Liver (tissue), 9 donors: Measurements from ENCODE around the gene SLC25A1. TPM values are rescaled to one million over a fixed set of nuclear protein-coding genes. Genes with fewer than 3 reads are reported as not detected.

Source experiments
- DNase-seq: peaks from one replicate; pipeline ENCODE4 v3.0.0-alpha.2; 2017; ENCODE audit warnings: low spot score
- H3K27ac ChIP-seq, 2 donors: one replicate each; pipeline ENCODE4 v1.7.0; 2013; ENCODE audit warnings: inconsistent platforms in 2 of 2, low read length in 2 of 2, control low read depth in 1 of 2, low read depth in 1 of 2, mild to moderate bottlenecking in 1 of 2
- H3K27me3 ChIP-seq, 4 donors: one replicate each; pipeline versions ENCODE4 v1.6.1 to v1.7.0; 2013; ENCODE audit warnings: low read length in 3 of 4, inconsistent platforms in 1 of 4, mild to moderate bottlenecking in 1 of 4, moderate library complexity in 1 of 4; ENCODE audit not compliant: control insufficient read depth in 4 of 4, insufficient read depth in 4 of 4
- H3K36me3 ChIP-seq, 4 donors: one replicate each; pipeline versions ENCODE4 v1.6.1 to v1.7.0; 2013; ENCODE audit warnings: low read length in 3 of 4, mild to moderate bottlenecking in 3 of 4, low read depth in 1 of 4, moderate library complexity in 1 of 4; ENCODE audit not compliant: control insufficient read depth in 4 of 4, insufficient read depth in 3 of 4
- H3K4me1 ChIP-seq, 4 donors: one replicate each; pipeline versions ENCODE4 v1.6.1 to v1.7.0; 2013; ENCODE audit warnings: low read length in 3 of 4, mild to moderate bottlenecking in 3 of 4, moderate library complexity in 1 of 4; ENCODE audit not compliant: control insufficient read depth in 4 of 4, insufficient read depth in 4 of 4
- H3K4me3 ChIP-seq, 3 donors: one replicate each; pipeline versions ENCODE4 v1.6.1 to v1.7.0; 2013; ENCODE audit warnings: low read length in 3 of 3, control low read depth in 1 of 3, low read depth in 1 of 3, mild to moderate bottlenecking in 1 of 3
- H3K9ac ChIP-seq, 2 donors: one replicate each; pipeline ENCODE4 v1.7.0; 2013; ENCODE audit warnings: low read length in 2 of 2, mild to moderate bottlenecking in 2 of 2, moderate library complexity in 2 of 2, control low read depth in 1 of 2, low read depth in 1 of 2
- H3K9me3 ChIP-seq, 4 donors: one replicate each; pipeline versions ENCODE4 v1.6.1 to v1.7.0; 2013; ENCODE audit warnings: low read length in 3 of 4; ENCODE audit not compliant: control insufficient read depth in 4 of 4
- EGR1 ChIP-seq, 2 donors: IDR thresholded peaks; 2 replicates each; pipeline ENCODE4 v1.6.1; 2016 to 2018; ENCODE audit warnings: antibody characterized with exemption in 2 of 2, low read depth in 2 of 2
- FOXA1 ChIP-seq: IDR thresholded peaks from 2 replicates; pipeline ENCODE4 v1.6.1; 2016; ENCODE audit warnings: antibody characterized with exemption
- FOXA2 ChIP-seq: IDR thresholded peaks from 2 replicates; pipeline ENCODE4 v1.6.1; 2016; ENCODE audit warnings: antibody characterized with exemption
- GABPA ChIP-seq, 2 donors: IDR thresholded peaks in 1 of 2; conservative IDR thresholded peaks in 1 of 2; 2 replicates each; pipeline ENCODE4 v1.6.1; 2016; ENCODE audit warnings: antibody characterized with exemption in 2 of 2, mild to moderate bottlenecking in 1 of 2, moderate library complexity in 1 of 2
- HNF4A ChIP-seq, 2 donors: conservative IDR thresholded peaks; 2 replicates each; pipeline ENCODE4 v1.6.1; 2016; ENCODE audit warnings: antibody characterized with exemption in 2 of 2, mild to moderate bottlenecking in 2 of 2
- HNF4G ChIP-seq: IDR thresholded peaks from 2 replicates; pipeline ENCODE4 v1.6.1; 2016; ENCODE audit warnings: antibody characterized with exemption
- JUND ChIP-seq, 2 donors: IDR thresholded peaks; 2 replicates each; pipeline ENCODE4 v1.6.1; 2016; ENCODE audit warnings: antibody characterized with exemption in 2 of 2
- NR2F2 ChIP-seq: IDR thresholded peaks from 2 replicates; pipeline ENCODE4 v1.6.1; 2016; ENCODE audit warnings: antibody characterized with exemption
- RAD21 ChIP-seq, 2 donors: IDR thresholded peaks; 2 replicates each; pipeline ENCODE4 v1.6.1; 2016; ENCODE audit warnings: antibody characterized with exemption in 2 of 2, mild to moderate bottlenecking in 2 of 2
- REST ChIP-seq: IDR thresholded peaks from 2 replicates; pipeline ENCODE4 v1.6.1; 2016; ENCODE audit warnings: antibody characterized with exemption, mild to moderate bottlenecking
- RXRA ChIP-seq, 2 donors: IDR thresholded peaks; 2 replicates each; pipeline ENCODE4 v1.6.1; 2017 to 2018; ENCODE audit warnings: antibody characterized with exemption in 2 of 2, mild to moderate bottlenecking in 1 of 2
- SP1 ChIP-seq: IDR thresholded peaks from 2 replicates; pipeline ENCODE4 v1.6.1; 2018; ENCODE audit warnings: antibody characterized with exemption, mild to moderate bottlenecking
- TAF1 ChIP-seq: conservative IDR thresholded peaks from 2 replicates; pipeline ENCODE4 v1.6.1; 2016; ENCODE audit warnings: antibody characterized with exemption, mild to moderate bottlenecking
- YY1 ChIP-seq: IDR thresholded peaks from 2 replicates; pipeline ENCODE4 v1.6.1; 2016; ENCODE audit warnings: antibody characterized with exemption, mild to moderate bottlenecking
- ZBTB33 ChIP-seq: IDR thresholded peaks from 2 replicates; pipeline ENCODE4 v1.6.1; 2016; ENCODE audit warnings: antibody characterized with exemption
- WGBS: extraction: QIAGEN DNeasy Blood & Tissue Kit; methylation state at CpG from one replicate; pipeline ENCODE4 v1.1.7; 2013; 5-methylcytosine and 5-hydroxymethylcytosine counted together
- polyA plus RNA-seq, 2 donors: library from polyadenylated mRNA; stranded (reverse) in 1 of 2; unstranded in 1 of 2; fragments of 200-250 nt in 1 of 2; fragments of >200 nt in 1 of 2; fragmentation: Nextera tagmentation in 1 of 2; extraction: Ambion mirVana in 1 of 2; gene quantifications; one replicate each; pipeline versions ENCODE4 v1.2.1 to v1.2.3, GENCODE V29; 2013 to 2015
- total RNA-seq, 2 donors: library from RNA; depleted of rRNA; stranded (reverse); fragments of >200 nt; gene quantifications; one replicate each; pipeline ENCODE4 v1.2.3, GENCODE V29; 2014
- TF ChIP-seq, protein P1 (sequence below): IDR thresholded peaks from 2 replicates; pipeline ENCODE4 v1.6.1; 2016; ENCODE audit warnings: antibody characterized with exemption
- TF ChIP-seq, protein P2 (sequence below): IDR thresholded peaks from 2 replicates; pipeline ENCODE4 v1.6.1; 2016; ENCODE audit warnings: antibody characterized with exemption
- donor health status: healthy.
- donor health status: healthy.
- donor health status: healthy.
- donor health status: healthy.
- donor health status: healthy.

The SLC25A1 gene
- total and polyA plus RNA-seq, 4 donors = 59.5 to 78.3 (median 73.9) TPM

DNA sequence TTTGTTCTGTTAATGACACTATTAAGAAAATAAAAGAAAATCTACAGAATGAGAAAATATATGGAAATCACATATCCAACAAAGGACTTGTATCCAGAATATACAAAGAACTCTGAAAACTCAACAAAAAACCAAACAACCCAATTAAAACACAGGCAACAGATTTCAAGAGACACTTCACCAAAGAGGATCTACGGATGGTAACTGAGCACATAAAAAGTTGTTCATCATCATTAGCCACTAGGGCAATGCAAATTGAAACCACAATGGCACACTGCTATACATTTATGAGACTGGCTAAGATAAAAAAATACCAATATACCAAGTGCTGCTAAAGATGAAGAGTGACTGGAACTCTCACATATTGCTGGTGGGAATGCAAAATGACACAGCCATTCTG is 34.5 kb upstream of the SLC25A1 start:
- Histone ChIP-seq H3K9me3 (no peaks in the 10 kb centered on the region), H3K4me1 (peaks cover 2 to 14% (median 11%) of the 10 kb centered on the region in 4 donors), H3K9ac (no peak overlapping the region), H3K27me3 (no peaks in the 10 kb centered on the region), H3K36me3 (peaks cover 0 to 12% (median 4%) of the 10 kb centered on the region in 4 donors), H3K4me3 (no peak overlapping the region), H3K27ac (no peak overlapping the region)
- DNase-seq = no peak
- WGBS = 93% methylated on average over 1 of the region's 1 CpG
- TF ChIP-seq EGR1 (IDR thresholded peaks at IDR 0.05; ENCODE audit: low read depth in 2 of 2) (no peak), HNF4G (no peak), JUND (IDR thresholded peaks at IDR 0.05) (no peak), NR2F2 (no peak), YY1 (no peak), FOXA1 (no peak), RXRA (IDR thresholded peaks at IDR 0.05) (no peak), REST (no peak), TAF1 (no peak)
- TF ChIP-seq, protein P1, sequence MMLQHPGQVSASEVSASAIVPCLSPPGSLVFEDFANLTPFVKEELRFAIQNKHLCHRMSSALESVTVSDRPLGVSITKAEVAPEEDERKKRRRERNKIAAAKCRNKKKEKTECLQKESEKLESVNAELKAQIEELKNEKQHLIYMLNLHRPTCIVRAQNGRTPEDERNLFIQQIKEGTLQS = no peak

DNA sequence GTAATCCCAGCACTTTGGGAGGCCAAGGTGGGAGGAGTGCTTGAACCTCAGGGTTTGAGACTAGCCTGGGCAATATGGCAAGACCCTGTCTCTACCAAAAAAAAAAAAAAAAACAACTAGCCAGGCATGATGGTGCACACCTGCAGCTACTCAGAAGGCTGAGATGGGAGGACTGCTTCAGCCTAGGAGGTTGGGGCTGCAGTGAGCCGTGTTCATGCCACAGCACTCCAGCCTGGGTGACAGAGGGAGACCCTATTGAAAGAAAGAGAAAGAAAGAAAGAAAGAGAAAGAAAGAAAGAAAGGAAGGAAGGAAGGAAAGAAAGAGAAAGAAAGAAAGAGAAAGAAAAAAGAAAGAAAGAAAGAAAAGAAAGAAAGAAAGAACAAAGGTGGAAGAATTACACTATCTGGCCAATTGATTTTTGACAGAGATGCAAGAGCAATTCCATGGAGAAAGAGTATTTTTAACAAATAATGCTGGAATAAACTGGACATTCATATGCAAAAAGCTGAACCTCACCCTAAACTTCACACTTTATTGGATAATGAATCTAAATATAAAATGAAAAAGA is 33.9 kb upstream of the SLC25A1 start:
- H3K9ac ChIP-seq = no peak overlapping the region
- no peak for DNase-seq
- 98% methylated on average over 1 of the region's 1 CpG for WGBS

DNA sequence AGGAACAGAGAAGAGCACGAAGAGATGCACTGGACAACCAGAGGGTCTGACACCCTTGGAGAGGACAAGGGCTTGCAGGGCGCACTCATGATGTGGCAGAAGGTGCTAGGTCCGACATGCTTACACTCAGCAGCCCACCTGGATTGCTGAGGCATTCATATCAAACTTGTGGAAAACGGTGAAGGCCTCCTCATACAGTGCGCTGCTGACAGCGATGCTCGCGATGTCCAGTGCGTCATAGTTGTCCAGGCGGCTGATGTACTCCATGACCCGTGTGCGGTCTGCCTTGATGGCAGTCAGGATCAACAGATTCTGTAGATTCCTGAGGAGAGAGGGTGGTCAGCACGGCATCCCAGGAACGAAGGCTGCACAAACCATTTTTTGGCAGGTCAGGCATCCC is 31.7 kb upstream of the SLC25A1 start:
- Histone ChIP-seq H3K4me3 (no peak overlapping the region), H3K9me3 (no peaks in the 10 kb centered on the region), H3K4me1 (no peaks in the 10 kb centered on the region), H3K27ac (no peak overlapping the region), H3K27me3 (no peaks in the 10 kb centered on the region), H3K36me3 (peaks cover 0 to 13% (median 4%) of the 10 kb centered on the region in 4 donors), H3K9ac (no peak overlapping the region)
- DNase-seq = no peak
- WGBS = 96% methylated on average over 14 of the region's 14 CpGs
- TF ChIP-seq HNF4A (conservative IDR thresholded peaks at IDR 0.05) = no peak
- no peak for TF ChIP-seq NR2F2
- TF ChIP-seq EGR1 (IDR thresholded peaks at IDR 0.05; ENCODE audit: low read depth in 2 of 2) = no peak
- TF ChIP-seq, protein P2, sequence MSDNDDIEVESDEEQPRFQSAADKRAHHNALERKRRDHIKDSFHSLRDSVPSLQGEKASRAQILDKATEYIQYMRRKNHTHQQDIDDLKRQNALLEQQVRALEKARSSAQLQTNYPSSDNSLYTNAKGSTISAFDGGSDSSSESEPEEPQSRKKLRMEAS = no peak
- TF ChIP-seq TAF1 = no peak
- TF ChIP-seq HNF4G = no peak
- no peak for TF ChIP-seq ZBTB33
- TF ChIP-seq YY1 = no peak
- TF ChIP-seq JUND (IDR thresholded peaks at IDR 0.05) = no peak
- no peak for TF ChIP-seq FOXA1
- TF ChIP-seq FOXA2 = no peak
- TF ChIP-seq RAD21 (IDR thresholded peaks at IDR 0.05) = no peak
- TF ChIP-seq SP1 = no peak
- TF ChIP-seq GABPA (IDR thresholded peaks at IDR 0.05 in 1 of 2, conservative IDR thresholded peaks at IDR 0.05 in 1 of 2) = no peak

More for the DNA sequence above, 33.9 kb upstream of the SLC25A1 start:
- no peak overlapping the region for H3K4me3 ChIP-seq
- H3K27me3 ChIP-seq = no peaks in the 10 kb centered on the region
- H3K4me1 ChIP-seq = peaks cover 2 to 11% (median 10%) of the 10 kb centered on the region in 4 donors
- no peak for TF ChIP-seq RXRA (IDR thresholded peaks at IDR 0.05)
- no peak for TF ChIP-seq GABPA (IDR thresholded peaks at IDR 0.05 in 1 of 2, conservative IDR thresholded peaks at IDR 0.05 in 1 of 2)
- no peak for TF ChIP-seq NR2F2
- H3K9me3 ChIP-seq = no peaks in the 10 kb centered on the region
- H3K27ac ChIP-seq = no peak overlapping the region
- peaks cover 0 to 13% (median 4%) of the 10 kb centered on the region in 4 donors for H3K36me3 ChIP-seq
